ENCODE data around the gene UBTD2.

Gene UBTD2

DNA sequence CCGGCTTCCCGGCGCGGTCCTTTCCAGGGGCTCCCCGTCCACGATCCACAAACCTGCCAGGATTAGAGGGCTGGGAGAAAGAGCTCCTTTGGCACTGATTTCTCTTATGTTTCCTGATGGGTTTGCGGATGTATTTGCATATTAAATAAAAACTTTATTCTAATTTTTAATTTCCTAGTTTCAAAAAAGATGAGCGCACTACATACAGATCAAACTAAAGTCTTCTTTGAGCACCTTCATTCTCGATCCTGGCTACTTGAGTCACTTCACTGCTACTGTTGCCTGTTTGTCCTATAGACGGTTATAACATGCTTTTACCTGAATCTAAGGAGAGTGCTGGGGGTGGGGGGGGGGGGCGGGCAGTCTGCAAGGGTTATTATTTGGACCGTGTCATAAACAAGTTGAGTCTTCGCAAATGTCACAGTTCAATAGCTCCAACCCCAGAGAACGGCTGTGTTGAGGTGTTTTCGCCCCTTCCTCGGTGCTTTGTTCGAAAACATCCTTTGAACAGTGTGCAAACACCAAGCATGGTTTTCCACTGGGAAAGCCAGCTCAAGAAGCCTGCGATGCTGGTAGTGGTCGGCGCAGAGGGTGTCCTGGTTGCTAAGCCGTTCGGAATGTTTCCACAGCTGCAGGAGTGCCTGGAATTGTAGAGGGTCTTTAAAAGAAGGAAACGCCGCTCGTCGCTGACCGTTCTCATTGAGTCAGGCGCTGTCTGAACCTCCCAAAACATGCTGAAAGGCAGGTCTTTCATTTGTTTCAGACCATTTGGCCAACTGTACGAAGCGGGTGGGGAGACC, 94.5 kb downstream of the UBTD2 start:
- DNase-seq = peak; percentile 15

GRCh38 chr5:172188033-172188892, 95.3 kb downstream of the UBTD2 start, which contains the start of gene STK10:
Gene STK10, minus strand, starts transcription at chr5:172188224. Its CDS starts 182 bp downstream, at chr5:172188042.
- peak; percentile 79 for DNase-seq

DNA sequence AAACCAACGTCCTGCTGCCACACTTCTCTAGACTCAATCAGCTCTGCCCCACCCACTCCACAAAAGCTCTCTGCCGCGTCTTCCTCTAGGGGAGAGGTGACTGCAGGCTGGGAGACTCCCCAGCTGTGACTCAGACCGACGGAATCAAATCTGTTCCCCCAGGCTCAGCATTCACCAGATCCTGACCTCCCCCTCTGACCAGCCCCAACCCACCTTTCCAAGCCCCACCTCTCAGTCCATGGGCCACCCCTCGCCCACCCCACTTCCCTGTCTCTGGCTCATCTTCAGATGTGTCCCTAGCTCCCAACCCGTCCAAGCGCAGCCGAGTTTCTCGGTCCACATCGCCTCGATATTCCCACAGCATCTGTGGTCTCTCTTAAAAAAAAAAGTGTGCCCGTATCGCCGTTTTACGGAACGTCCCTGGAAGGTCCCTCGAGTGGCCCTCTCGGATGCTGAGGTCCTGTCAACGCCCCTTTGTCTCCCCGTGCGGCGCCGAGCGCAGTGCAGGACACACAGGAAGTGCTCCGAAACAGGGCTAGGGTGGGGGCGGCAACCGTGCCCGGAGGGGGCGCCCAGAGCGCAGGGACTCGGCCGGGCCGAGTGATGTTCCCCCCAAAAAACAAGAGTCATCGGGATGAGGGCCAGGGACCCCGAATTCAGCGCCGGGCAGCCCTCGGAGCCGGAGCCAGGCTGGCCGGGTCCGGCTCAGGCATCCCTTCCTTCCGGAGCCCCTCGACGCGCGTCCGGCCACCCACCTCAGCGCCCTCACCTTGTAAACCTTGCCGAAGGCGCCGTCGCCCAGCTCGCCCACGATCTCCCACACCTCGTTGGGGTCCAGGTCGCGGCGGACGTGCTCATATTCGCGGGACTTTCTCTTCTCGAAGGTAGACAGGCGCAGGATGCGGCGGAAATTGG, 96.2 kb downstream of the UBTD2 start:
- DNase-seq = no peak

DNA sequence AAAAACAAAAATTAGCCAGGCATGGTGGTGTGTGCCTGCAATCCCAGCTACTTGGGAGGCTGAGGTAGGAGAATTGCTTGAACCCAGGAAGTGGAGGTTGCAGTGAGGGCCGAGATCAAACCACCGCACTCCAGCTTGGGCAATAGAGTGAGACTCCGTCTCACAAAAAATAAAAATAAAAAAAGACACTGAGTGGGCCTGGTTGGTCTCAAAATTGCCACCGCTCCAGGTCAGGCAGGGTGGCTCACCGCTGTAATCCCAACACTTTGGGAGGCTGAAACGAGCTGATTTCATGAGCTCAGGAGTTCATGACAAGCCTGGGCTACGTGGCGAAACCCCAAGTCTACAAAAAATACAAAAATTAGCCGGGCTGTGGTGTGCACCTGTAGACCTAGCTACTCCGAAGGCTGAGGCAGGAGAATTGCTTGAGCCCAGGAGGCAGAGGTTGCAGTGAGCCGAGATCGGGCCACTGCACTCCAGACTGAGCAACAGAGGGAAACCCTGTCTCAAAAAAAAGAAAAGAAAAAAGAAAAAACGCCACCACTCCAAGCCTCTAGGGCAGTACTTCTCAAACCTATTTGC, 97.4 kb downstream of the UBTD2 start:
- no peak for DNase-seq

GRCh38 chr5:172185096-172185461, 98.5 kb downstream of the UBTD2 start:
- DNase-seq = no peak

- DNase-seq = no peak
Observed at GRCh38 chr5:172183881-172184280, 99.7 kb downstream of the UBTD2 start.

DNA sequence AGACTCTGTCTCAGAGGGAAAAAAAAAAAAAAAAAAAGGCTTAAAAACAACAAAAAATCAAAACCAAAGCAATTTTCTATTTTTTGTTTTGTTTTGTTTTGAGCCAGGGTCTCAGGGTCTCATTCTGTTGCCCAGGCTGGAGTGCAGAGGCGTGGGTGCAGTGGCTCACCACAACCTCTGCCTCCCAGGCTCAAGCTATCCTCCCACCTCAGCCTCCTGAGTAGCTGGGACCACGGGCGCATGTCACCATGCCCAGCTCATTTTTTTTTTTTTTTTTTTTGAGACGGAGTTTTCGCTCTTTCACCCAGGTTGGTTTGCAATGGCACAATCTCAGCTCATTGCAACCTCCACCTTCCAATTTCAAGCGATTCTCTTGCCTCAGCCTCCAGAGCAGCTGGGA, 101.3 kb downstream of the UBTD2 start:
- no peak for DNase-seq

GRCh38 chr5:172180936-172181335, 102.6 kb downstream of the UBTD2 start:
- no peak for DNase-seq

DNA sequence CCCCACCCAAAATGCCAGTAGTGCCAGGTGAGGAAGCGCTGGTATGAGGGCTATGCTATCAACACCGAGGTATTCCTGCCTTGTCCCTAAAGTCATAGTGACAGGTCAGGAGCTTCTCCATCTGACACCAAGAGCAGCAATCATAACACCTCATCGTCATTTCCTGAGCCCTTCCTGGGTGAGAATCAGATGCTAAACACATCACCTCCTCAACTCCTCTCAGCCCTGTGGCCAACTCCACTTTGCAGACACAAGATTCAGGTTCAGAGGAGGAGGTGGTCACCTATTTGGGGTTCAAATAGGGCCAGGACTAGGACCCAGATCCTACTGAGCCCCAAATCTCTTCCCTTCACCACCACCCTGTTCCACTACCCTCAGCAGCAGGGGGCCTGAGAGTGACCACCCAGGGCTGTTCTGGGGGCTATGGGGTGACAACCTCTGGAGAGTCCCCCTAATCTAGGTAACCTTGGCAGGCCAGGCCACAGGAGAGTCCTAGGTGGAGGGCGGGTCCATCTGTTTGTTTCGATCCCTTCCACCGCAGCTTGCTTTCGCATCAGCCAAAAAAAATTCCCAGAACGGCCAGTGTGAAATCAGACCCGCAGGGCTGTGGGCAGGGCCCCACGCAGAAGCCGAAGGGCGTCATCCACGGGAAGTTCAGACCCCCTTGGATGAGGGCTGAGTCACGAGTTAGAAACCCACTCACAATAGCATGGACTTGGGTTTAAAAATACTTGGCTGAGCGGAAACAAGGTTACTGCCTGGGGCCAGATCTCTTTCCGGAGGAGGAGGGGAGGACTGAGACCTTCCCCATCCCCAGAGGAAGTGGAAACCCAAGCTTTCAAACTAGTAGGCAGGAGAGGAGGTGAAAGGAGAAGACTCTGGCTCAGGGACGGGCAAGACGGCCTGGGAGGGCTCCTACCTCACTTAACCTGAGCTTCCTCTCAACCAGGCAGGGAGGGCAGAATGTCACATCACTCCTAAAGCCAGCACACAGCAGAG, 104.3 kb downstream of the UBTD2 start:
- no peak for DNase-seq

GRCh38 chr5:172178301-172178987, 105.1 kb downstream of the UBTD2 start:
- no peak for DNase-seq

DNA sequence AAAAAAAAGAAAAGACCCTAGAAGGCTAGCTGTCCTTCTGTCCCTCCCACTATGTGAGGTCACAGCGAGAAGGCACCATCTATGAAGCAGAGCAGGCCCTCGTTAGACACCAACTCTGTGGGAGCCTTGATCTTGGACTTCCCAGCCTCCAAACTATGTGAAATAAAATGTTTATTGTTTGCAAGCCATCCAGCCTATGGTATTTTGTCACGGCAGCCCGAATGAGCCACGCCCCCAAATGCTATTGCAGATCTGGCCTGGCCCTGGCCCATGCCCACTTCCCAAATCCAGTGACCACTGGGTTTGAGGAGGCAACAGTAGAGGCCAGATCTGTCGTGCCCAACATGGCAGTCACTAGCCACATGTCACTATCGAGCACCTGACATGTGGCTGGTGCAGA, 106.4 kb downstream of the UBTD2 start:
- DNase-seq = no peak

GRCh38 chr5:172175263-172175719, 108.3 kb downstream of the UBTD2 start:
- no peak for DNase-seq

DNA sequence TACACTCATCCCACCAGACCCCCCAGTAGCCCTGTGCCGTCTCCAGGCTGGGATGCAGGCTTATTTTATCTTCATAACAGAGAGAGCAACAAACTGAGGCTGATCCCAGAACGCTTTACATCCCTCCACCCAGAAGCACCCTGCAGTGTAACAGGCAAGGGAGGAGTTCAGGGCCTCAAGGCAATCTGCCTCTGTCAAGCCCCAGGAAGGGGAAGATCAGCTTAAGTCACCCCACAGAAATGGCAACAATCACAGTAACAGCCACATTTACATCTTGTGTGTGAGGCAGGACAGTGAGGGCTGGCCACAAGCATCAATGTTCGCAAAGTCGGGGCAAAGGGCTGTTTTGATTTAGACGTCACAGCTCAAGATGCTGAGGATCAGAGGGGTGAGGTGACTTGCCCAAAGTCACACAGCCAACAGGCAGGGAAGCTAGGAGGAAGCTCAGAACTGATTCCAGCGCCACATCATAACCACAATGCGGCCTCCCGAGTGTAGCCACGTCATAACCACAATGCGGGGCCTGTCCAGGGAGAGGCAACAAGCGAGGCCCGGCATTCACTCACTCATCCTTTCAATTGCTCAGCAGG, 109.9 kb downstream of the UBTD2 start:
- DNase-seq = no peak

DNA sequence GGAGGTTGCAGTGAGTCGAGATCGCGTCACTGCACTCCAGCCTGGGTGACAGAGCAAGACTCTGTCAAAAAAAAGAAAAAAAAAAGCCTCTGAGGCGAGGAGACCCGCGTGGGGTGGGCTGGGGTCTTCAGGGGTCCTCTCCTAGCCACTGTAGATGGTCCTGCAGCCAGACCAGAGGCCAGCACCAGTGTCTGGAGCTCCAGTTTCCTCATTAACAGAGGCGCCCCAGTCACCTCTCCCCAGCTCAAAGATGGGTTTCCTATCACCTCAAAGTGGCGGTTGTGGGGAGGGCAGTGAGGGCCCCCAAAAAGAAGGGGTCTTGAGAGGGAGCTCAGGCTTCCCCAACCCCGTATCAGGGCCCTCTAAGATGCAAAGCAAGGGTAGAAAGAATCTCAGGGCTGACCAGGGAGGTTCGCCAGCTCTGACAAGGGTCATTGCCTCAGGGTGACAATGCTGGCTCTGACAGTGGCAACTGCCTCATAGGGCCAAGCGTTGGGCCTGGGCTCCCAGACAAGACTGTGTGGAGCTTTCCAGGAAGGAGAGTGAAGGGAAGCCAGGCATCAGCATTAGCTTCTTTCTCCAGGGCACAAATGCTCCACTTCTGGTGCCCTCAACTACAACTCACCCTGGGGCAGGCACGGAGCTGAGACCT, 110.5 kb downstream of the UBTD2 start:
- no peak for DNase-seq

- DNase-seq = no peak
Observed at GRCh38 chr5:172171118-172171517, 112.4 kb downstream of the UBTD2 start.

DNA sequence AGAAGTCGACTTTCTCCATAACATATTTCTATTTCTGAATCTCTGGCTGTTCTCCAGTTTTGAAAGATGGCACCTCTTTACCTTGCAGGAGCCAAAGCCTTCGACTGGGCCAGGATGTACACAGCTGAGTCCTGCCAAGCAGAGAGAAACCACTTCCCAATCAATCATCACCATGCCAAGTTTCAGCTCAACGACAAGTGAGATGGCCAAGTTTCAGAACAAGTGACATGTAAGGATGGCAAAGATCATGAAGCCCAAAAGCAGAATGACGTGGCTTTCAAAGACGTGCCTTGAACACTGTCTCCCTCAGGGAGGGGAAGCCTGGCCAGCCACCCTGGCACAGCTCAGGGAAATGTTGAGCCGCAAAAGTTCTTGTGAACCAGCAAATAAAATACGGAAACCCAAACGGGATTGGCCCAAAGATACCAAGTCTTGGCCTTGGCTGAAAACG, 113.3 kb downstream of the UBTD2 start:
- no peak for DNase-seq

GRCh38 chr5:172169216-172169615, 114.3 kb downstream of the UBTD2 start:
- DNase-seq = no peak

GRCh38 chr5:172168311-172168710, 115.3 kb downstream of the UBTD2 start:
- DNase-seq = no peak

DNA sequence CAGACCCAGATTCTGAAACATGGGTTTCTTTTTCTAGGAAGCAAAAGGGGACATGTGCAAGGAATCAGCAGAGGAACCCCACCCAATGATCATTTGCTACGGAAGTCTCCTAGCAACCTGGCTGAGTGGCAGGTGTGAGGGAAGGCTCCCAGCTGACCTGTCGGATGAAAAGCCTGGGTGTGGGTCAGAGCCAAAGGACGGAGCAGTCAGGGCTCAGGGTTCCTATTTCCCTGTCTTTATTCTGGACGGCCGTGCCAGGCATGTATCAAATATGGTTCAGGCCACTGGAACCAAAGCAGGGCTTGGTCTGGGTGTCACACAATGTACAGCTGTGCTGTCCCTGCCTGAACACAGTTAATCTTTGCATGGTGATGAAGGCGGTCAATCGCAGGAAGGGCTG, 115.7 kb downstream of the UBTD2 start:
- DNase-seq = no peak
